ENCODE results near the gene FBH1.
"Not testable (repeated sequence)": the region's sequence is repeated elsewhere in the genome, so short reads cannot be mapped to it uniquely, and the experiment has no call there.

FBH1 gene

DNA sequence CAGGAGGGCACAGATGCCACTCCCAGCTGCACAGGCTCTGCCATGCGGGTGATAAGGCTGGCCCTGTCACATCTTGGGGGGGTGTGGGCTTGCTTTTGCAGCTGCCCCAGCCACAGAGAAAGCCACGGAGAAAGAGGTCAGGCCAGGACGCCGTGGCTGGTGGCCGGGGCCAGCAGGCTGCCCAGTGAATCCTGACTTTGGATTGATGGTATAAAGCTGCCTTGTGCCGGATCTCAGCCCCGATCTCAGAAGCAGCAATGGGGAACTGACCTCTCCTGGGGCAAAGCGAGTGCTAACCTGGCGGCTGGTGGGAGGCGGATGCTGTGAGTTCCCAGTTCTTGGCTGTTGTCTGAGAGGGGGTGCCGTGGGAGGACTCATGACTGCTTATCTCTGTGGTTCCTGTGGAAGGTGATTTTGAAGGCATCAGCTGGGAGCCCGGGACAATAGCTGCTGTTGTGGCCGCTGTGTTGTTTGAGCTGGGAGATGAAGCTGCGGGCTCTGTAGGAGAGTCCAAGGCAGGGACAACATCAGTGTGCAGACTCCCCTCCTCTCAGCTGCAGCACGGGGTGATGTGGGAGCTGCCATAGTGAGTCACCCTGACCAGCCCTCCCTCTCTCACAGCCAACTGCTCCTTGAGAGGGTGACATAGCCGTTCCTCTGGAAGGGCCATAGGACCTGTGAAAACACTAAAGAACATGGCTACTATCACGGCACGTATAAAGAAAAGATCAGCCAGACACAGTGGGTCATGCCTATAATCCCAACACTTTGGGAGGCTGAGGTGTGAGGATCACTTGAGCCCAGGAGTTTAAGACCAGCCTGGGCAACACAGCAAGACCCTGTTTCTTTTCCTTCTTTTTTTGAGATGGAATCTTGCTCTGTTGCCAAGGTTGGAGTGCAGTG, 70.3 kb downstream of the FBH1 start:
- DNase-seq = no peak

DNA sequence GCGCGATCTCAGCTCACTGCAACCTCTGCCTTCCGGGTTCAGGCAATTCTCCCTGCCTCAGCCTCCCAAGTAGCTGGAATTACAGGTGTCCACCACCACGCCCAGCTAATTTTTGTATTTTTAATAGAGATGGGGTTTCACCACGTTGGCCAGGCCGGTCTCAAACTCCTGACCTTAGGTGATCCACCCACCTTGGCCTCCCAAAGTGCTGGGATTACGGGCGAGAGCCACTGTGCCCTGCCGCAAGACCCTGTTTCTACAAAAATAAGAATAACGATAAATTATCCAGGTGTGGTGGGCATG, 70.9 kb downstream of the FBH1 start:
- DNase-seq = not testable (repeated sequence)

DNA sequence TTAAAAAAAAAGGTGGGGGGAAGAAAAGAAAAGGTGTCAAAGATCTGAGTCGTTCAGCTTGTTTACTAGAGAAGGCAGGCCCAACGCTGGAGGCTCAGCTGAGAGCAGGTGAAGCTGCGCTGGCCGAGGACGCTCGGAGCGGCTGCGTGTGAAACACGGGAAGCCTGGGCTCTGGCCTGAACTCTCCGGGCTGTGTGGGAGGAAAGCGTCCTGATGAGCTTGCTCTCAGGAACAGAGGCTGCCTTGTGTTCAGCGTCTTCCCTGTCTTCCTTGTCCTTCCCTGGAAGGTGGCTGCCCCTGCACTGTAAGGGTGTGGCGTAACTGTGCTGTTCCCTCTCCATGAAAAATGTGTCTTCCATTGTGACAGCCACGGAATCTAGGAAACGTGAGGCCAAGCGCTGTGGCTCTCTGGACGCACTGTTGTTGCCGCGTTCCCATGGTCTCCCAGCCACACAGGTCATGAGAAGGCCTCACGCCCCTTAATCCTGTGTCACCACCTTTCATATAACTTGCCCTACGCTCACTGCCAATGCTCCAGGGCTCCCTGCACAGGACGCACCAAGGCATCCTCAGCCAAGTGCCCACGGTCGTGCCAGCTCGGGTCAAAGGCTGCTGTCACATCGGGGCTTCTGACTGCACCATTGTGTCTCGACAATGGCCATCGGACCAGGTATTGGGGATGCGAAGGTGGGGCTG, 71.5 kb downstream of the FBH1 start:
- DNase-seq = no peak

DNA sequence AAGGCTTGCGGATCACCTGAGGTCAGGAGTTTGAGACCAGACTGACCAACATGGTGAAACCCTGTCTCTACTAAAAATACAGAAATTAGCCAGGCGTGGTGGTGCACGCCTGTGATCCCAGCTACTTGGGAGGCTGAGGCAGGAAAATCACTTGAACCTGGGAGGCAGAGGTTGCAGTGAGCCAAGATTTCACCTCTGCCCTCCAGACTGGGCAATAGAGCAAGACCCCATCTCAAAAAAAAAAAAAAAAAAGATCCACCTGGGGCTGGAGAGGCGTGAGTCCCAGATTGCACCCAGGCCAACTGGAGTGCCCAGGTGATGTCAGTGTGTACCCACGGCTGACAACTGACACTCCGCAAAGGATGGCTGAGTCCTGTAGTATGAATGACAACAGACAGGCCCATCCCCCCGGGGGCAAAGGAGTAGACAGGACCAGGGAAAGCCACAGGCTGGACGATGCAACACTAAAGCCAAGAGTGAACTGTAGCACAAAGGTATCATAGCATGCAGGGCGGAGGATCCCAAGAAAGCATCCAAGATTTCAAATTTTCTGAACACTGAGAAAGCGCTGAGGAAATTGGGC, 72.4 kb downstream of the FBH1 start:
- not testable (repeated sequence) for DNase-seq

DNA sequence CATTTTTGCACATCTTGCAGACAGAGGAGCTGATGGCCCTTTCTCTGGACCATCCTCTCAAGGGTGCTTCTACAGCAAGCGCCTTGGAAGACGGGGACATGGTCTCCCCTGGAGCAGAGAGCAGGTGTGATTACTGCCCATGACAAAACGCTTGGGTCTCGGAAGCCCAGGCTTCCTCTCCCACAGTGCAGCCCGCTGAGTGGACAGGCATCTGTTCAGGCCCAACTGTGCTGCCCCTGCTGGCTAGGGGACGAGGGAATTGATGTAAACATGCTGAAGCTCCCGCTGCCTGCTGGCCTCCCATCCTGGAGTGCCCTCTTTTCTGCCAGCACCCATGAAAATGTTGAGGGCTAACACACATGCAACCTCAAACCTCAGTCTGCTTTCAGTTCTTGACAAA, 73.0 kb downstream of the FBH1 start:
- DNase-seq = no peak

DNA sequence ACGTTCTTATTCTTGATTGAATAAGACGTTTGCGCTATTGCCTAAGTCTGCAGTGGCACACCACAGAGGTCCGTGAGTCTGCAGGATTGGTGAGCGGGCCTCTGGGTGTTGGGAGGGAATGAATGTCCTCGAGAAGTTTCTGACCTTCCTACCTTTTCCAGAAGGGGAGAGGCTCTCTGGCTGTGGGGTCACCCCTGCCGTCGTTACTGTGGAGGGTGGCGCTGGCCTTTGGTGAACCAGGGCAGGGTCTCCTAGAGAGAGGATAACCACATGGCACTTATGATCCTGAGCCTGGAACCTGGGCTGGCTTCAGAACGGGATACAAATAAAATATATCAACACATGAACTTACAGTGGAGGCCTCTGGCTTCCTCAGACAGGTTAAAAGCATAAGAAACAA, 73.5 kb downstream of the FBH1 start:
- DNase-seq = no peak

DNA sequence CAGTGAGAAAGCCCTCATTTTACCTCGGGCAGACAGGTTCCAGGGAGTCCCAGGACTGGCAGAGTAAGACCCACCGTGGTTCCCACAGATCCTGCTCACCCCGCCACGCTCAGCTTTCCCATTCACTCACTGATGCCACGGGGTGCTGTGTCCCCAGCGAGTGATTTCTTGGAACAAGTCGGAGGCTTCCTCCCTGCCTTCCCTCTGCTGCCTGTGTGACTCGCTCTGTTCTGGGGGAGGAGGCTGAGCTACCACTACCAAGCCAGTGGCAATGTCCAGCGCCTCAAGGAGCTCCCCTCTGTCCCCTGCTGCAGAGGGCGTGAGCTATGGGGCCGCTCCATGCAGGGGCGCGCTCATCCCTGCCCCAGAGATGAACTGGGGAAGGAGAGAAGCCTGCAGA, 74.7 kb downstream of the FBH1 start:
- DNase-seq = no peak

DNA sequence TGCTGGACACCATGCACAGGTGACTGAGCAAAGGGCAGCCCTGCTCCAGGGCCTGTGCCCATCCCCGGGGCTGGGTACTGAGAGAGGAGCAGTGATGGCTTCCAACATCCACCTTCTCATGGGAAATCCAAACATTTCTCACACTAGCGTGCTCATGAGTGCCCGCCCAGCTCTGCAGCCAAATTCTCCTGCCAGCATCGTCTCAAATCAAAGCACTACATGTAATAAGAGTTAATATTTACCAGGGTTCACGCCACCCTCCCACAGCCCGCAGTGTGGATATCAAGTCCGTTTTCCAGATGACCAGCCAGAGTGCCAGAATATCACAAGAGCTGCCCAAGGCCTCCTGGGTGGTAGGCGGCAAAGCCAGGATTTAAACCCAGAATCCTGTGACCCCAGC, 75.2 kb downstream of the FBH1 start:
- no peak for DNase-seq

DNA sequence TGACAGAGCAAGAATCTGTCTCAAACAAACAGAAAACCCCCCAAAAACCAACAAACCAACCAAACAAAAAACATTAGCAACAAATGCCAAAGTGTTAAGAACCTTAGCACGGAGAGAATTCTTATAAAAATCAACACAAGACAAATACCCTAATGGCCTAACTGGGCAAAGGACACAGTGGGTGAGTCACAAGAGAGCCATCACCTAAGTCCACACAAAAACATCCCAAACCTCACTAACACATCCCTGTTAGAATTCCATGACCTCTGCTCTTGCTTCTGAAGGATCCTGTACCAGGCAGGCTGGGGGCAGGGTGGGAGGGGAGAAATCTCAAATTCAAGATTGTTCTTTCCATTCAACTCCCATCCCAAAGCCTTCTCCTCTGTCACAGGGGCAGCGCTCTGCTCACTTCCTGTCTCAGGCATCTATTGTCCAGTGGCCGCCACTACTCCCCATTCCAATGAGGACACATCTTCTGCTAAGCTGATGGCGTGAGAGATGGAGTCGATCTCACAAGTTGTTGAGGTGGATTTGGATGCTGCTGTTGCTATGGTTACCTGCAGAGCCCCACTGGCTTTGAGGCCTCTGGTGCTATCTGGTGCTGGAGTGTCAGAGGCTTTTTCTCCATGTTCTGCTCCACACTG, 78.1 kb downstream of the FBH1 start:
- no peak for DNase-seq

DNA sequence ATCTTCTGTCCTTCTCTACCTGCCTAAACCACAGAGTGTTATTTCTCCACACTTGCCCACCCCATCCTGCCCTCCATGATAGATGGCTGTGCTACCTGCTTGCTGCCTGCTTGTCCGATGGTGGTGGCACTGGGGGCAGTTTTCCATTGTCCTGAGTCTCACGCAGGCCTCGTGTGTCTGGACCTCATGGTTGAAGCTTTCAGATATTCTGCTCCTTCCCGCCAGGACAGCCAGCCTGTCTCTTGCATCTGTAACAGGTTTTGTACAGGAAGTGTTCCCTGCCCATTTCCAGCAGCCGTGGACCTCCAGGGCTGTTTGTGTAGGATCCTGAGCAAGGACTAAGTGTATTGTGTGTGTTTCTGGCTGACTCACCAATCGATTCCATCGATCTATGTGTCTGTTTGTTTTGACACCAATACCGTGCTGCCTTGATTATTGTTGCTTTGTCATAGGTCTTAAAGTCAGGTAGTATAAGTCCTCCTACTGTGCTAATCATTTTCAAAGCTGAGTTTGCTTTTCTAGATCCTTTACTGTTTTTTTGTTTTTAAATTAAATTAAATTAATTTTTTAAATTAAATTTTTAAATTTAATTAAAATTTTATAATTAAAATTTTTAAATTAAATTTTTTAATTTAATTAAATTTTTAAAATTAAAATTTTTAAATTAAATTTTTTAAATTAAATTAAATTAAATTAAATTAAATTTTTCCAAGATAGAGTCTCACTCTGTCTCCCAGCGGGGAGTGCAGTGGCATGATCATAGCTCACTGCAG, 78.8 kb downstream of the FBH1 start:
- no peak for DNase-seq

DNA sequence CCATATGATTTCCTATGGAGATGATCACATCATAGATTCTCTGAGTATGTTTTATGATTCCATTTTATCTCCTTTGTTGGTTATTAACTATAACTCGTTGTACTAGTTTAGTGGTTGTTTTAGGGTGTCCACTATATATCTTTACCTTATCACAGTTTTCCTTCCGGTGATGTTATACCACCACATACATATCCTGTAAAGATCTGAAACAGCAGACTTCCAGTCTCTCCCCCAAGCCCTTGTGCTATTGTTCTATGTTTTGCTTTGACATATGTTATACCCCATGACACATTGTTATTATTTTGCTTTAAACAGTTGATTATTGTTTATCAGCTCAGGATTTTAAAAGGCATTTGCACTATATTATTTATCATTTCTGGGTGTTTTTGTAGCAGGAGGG, 80.0 kb downstream of the FBH1 start:
- no peak for DNase-seq

DNA sequence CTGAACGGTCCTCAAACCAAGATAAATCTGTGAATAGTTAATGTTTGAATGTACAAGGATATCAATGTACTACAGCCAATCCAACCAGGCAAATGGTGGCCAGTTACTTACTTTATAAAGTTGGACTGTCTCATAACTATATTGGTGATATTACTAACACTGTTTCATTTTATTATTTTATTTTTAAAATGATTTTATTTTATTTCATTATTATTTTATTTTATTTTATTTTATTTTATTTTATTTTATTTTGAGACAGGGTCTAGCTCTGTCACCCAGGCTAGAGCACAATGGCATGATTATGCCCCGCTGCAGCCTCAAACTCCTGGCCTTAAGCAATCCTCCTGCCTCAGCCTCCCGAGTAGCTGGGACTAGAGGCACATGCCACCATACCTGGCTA, 80.5 kb downstream of the FBH1 start:
- DNase-seq = no peak

DNA sequence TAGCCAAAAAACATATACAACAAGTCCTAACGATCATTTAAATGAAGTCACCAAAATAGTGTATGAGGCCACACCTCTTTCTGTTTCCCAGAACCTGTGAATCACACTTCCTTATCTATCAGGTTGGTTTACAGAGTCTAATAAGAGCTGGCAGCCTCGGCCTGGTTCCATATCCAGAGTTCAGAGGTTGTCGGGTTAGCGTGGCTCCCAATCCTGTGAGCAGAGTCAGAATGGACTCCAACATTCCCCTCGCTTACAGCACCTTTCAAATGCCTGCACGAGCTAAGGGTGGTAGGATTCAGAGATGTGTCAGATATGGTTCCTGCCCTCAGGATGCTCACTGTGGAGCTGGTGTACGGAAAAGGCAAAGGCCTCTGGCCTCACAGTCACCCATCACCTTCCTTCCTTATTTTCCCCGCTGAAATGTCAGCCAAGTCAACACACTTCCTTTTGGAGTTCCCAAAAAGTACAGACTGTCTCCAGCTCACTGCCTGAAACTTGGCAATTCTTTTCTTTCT, 81.3 kb downstream of the FBH1 start:
- DNase-seq = no peak

DNA sequence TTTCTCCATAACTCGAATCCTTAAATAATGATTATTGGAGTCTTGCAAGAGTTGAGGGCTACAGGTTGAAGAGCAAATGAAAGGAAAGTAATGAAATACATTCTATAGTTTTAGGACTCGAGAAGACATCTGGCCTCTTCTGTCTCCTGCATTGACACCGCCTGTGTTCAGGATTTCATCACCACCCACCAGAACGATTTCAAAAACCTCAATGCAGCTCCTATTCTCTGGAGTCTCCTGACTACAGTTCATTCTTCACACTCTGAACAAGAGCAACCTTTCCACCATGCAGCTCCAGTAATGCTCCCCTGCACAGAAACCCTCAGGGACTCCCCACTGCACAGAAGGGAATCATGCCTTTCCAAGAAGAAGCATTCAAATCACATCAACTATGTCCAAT, 81.8 kb downstream of the FBH1 start:
- no peak for DNase-seq

DNA sequence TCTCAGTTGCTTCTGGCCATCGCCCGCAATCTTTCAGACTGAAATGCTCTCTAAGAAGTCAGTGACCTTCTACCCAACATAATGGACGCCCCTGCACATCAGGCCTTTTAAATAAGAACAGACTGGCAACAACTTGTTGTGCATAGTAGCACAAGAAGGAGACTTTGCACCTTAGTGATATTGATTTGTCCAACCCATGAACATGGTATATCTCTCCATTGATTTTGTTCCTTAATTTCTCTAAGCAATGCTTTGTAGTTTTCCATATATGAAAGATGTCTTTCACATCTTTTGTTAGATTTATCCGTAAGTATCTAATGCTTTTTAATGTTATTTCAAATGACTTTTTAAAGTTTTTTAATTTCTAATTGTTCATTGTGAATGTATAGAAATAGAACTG, 83.0 kb downstream of the FBH1 start:
- DNase-seq = no peak

DNA sequence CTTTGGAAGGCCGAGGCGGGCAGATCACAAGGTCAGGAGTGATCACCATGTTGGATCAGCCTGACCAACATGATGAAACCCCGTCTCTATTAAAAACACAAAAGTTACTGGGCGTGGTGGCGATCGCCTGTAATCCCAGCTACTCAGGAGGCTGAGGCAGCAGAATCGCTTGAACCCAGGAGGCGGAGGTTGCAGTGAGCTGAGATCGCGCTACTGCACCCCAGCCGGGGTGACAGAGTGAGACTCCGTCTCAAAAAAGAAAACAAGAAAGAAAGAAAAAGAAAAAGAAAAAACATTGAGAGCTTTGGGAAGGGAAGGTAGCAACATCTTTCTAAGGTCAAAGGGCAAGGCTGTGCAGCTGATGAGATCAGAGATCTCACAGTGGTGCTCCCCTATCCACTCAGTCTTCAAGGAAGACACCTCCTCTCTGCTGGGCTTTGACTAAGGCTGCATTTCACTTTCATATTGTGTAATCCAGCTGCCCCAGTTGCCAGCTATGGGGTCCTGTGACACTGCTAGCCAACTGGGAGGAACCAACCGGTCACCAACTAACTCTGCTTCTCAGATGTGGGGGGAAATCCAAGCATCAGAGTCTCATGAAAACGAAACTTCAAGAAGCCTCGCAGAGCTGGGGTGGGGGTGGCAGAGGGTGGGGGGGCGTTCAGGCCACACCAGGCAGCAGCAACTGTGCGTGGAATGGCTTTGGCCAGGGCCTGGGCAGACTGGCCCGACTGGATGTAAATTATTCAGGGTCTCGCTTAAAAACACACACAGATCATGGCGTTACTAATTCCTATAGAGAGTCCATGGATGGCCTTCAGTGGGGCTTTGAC, 85.8 kb downstream of the FBH1 start:
- DNase-seq = no peak

DNA sequence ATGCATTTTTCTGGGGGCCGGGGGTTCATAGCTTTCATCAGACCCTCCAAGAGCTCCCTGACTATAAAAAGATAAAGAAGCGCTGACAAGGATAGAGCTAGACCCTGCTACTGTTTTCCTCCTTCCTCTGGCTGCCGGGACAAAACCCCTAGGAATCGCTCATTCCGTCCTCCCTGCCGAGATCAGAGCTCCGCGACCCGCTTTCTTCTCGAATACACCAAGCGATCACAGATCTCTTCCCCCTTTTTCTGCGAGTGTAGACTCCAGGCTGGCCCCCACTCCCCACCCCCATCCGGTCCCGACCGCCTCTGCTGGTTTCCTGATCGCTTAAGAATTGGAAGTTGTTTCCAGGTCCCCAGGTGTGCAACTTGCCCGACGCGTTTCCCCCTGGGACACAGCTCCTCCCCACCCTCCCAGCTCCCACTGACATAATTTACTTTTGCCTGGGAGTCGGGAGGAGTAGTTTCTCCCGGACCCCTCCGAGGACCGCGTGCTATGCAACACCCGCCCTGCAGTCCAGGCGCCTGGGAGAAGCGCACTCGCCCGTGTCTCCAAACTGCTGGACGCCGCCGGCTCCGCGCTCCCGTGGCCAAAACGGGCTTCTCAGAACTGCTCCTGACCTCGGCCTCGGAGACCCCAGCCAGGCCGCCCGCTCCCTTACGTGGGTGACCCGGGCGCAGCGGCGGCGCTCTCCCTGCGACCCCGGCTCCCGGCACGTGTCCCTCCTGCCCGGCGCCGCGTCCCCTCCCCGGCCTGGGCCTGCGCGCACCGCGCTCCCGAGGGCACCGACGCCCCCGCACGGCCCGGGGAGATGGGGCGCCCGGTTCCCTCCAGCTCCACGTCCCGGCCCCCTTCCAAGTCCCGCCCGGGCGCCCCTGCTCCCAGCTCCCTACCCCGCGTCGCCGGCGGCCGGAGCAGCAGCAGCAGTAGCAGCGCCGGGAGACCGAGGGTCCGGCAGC, 86.7 kb downstream of the FBH1 start:
- no peak for DNase-seq

DNA sequence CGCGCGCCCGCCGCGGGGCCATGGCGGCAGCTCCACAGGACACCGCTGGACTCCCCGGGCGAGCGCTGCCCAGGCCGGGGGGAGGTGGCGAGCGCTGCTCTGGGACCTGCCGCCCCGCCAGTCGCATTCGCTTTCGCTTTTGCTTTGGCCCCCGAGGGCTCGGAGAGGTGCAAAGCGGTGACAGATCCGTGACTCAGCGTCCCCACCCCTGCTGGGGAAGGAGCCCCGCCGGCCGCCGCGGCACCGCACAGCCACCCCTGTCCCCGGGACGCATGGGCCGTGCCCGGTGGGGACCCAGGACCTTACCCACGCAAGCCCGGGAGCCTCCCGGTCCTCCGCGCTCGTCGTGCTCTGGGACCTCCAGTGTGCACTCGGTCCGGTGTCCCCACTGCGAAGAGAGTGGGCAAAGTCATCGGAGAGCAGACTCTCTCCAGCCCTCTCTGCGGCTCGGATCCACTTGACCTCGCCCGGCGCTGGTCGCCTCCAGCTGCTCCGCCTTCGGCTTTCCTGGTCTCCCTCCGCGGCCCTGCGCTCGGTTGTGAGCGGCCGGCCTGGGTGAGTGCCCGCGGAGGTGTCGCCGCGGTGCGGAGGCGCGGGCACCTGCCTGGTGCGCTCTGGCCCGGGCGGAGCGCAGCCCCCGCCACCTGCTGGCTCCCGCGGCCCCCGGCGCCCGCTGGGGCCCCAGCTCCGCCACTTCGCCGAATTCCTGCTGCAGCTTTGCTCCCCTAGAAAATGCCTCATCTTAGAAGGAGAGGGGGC, 87.6 kb downstream of the FBH1 start, which contains the start of gene IL15RA:
IL15RA (minus strand) TSS at position 73 of the 759 bp plus-strand sequence; CDS start at position 22, 51 bp downstream.
- no peak for DNase-seq

DNA sequence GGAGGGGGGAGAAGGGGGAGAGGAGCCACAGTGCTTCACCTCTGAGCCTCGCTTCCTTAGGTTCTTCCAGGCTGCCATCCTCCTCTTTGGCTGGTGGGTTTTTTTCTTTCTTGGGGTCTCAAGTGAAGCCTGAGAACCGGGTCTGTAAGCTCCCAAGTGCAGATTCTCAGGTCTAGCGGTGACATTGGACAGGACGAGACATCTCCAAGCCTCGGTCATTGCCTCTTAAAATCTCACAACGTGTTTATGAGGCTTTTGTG, 88.1 kb downstream of the FBH1 start:
- DNase-seq = no peak

DNA sequence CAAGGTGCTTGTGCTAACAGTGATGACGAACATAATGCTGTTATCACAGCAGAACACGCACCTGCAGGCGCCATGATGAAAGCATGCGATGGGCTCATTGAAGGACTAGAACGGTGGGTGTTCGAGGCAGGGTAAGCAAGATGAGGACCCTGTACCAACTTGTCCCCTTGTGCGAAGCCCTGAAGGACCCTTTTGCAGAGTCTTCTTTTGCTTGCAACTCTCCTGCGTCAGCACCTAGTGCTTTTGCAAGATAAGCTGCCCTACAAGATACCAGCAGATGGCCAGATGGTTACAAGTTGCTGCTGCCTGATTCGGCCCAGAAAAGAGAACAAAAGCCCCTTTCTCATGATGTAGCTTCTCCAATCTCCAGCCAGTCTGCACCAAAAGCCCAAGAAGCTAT, 91.5 kb downstream of the FBH1 start:
- no peak for DNase-seq
